Sigmoid colon (tissue), 7 donors: ENCODE data around the gene RNPS1. TPM values are rescaled to one million over a fixed set of nuclear protein-coding genes. Genes with fewer than 3 reads are reported as not detected.

Experiments
- DNase-seq: peaks from one replicate; pipeline ENCODE4 v3.0.0-alpha.2; 2019
- H3K27ac ChIP-seq, 4 donors: fragments of 200-600 bp; sonication (generic); one replicate each; pipeline ENCODE4 v1.5.1; 2016 to 2019; ENCODE audit warnings: mild to moderate bottlenecking in 1 of 4
- H3K27me3 ChIP-seq, 3 donors: fragments of 200-600 bp; sonication (generic); one replicate each; pipeline ENCODE4 v1.5.1; 2019; ENCODE audit warnings: mild to moderate bottlenecking in 1 of 3
- H3K36me3 ChIP-seq, 4 donors: fragments of 200-600 bp; sonication (generic); one replicate each; pipeline ENCODE4 v1.5.1; 2016 to 2019
- H3K4me1 ChIP-seq, 4 donors: fragments of 200-600 bp; sonication (generic); one replicate each; pipeline ENCODE4 v1.5.1; 2017 to 2019
- H3K4me3 ChIP-seq, 4 donors: fragments of 200-600 bp; sonication (generic); one replicate each; pipeline ENCODE4 v1.5.1; 2017 to 2019; ENCODE audit warnings: mild to moderate bottlenecking in 2 of 4, moderate library complexity in 1 of 4
- H3K9me3 ChIP-seq, 4 donors: fragments of 200-600 bp in 3 of 4; sonication (generic) in 3 of 4; one replicate each; pipeline versions ENCODE4 v1.5.1 to v1.6.1; 2013 to 2019
- CTCF ChIP-seq, 4 experiments: fragments of 450-650 bp in 3 of 4; fragments of 200-600 bp in 1 of 4; IDR thresholded peaks; one replicate each; pipeline ENCODE4 v1.5.1; 2016 to 2019; ENCODE audit warnings: antibody characterized with exemption in 4 of 4, mild to moderate bottlenecking in 3 of 4, moderate library complexity in 2 of 4
- EP300 ChIP-seq, 4 donors: sonication (generic); formaldehyde crosslinking; IDR thresholded peaks; one replicate each; pipeline ENCODE4 v1.6.1; 2017; ENCODE audit warnings: antibody characterized with exemption in 4 of 4
- POLR2A ChIP-seq, 2 donors: fragments of 450-650 bp; IDR thresholded peaks; one replicate each; pipeline ENCODE4 v1.6.1; 2016; ENCODE audit warnings: antibody characterized with exemption in 2 of 2, mild to moderate bottlenecking in 2 of 2, moderate library complexity in 2 of 2
- POLR2AphosphoS5 ChIP-seq, 4 donors: sonication (generic); formaldehyde crosslinking; IDR thresholded peaks; one replicate each; pipeline ENCODE4 v1.6.1; 2017; ENCODE audit warnings: antibody characterized with exemption in 4 of 4
- WGBS, 2 donors: extraction: QIAGEN DNeasy Blood & Tissue Kit; methylation state at CpG; one replicate each; pipeline ENCODE4 v1.1.7; 2013; 5-methylcytosine and 5-hydroxymethylcytosine counted together
- intact Hi-C: fragments of 100-400 bp; cut with DNase I; formaldehyde crosslinking; loops from one replicate; pipeline ENCODE4 v1.15.1; 2023
- polyA plus RNA-seq, 3 donors: library from polyadenylated mRNA; stranded (reverse); fragments of 200-250 nt; gene quantifications; one replicate each; pipeline ENCODE4 v1.2.3, GENCODE V29; 2013
- total RNA-seq, 4 donors: library from RNA; depleted of rRNA; stranded (reverse); fragments of >200 nt; gene quantifications; one replicate each; pipeline ENCODE4 v1.1.0, GENCODE V29; 2016
- donor health status: healthy with polysubstance abuse.
- donor health status: Bipolar disorder and iron deficiency.
- donor health status: healthy.

The RNPS1 gene
- total and polyA plus RNA-seq, 7 donors = 110 to 171 (median 128) TPM

- no peaks in the 10 kb centered on the region for H3K27me3 ChIP-seq
- no peak for TF ChIP-seq CTCF (IDR thresholded peaks at IDR 0.05)
- no peak for TF ChIP-seq EP300 (IDR thresholded peaks at IDR 0.05)
- no peak for TF ChIP-seq POLR2A (IDR thresholded peaks at IDR 0.05)
- no peak for TF ChIP-seq POLR2AphosphoS5 (IDR thresholded peaks at IDR 0.05)
- no peaks in the 10 kb centered on the region for H3K9me3 ChIP-seq
- intact Hi-C loops = no loop called here
- H3K4me3 ChIP-seq = no peak within 1 kb of the TSS
- DNase-seq = no peak
- H3K36me3 ChIP-seq = peaks cover 13 to 39% (median 25%) of the 10 kb centered on the region in 4 donors
- no peak within 1 kb of the TSS for H3K27ac ChIP-seq
- H3K4me1 ChIP-seq = peaks cover 0 to 39% (median 37%) of the 10 kb centered on the region in 4 donors
- 79 to 83% methylated on average over 24 of the region's 24 CpGs for WGBS, 2 donors
Measured at GRCh38 chr16:2210386-2211365, 57.2 kb downstream of the RNPS1 start, which contains the start of gene BRICD5. Gene BRICD5, minus strand, starts transcription at chr16:2210863. Its CDS starts 30 bp downstream, at chr16:2210833.

GRCh38 chr16:2210009-2210332, 58.0 kb downstream of the RNPS1 start:
- Histone ChIP-seq H3K9me3 (no peaks in the 10 kb centered on the region), H3K4me1 (peaks cover 0 to 40% (median 37%) of the 10 kb centered on the region in 4 donors), H3K27ac (no peak overlapping the region), H3K36me3 (peaks cover 13 to 39% (median 25%) of the 10 kb centered on the region in 4 donors), H3K4me3 (no peak overlapping the region), H3K27me3 (no peaks in the 10 kb centered on the region)
- 91 to 94% methylated on average over 17 of the region's 17 CpGs for WGBS, 2 donors
- TF ChIP-seq CTCF (IDR thresholded peaks at IDR 0.05) (no peak), POLR2A (IDR thresholded peaks at IDR 0.05) (no peak), EP300 (IDR thresholded peaks at IDR 0.05) (no peak), POLR2AphosphoS5 (IDR thresholded peaks at IDR 0.05) (no peak)
- intact Hi-C loops = no loop called here
- DNase-seq = no peak

DNA sequence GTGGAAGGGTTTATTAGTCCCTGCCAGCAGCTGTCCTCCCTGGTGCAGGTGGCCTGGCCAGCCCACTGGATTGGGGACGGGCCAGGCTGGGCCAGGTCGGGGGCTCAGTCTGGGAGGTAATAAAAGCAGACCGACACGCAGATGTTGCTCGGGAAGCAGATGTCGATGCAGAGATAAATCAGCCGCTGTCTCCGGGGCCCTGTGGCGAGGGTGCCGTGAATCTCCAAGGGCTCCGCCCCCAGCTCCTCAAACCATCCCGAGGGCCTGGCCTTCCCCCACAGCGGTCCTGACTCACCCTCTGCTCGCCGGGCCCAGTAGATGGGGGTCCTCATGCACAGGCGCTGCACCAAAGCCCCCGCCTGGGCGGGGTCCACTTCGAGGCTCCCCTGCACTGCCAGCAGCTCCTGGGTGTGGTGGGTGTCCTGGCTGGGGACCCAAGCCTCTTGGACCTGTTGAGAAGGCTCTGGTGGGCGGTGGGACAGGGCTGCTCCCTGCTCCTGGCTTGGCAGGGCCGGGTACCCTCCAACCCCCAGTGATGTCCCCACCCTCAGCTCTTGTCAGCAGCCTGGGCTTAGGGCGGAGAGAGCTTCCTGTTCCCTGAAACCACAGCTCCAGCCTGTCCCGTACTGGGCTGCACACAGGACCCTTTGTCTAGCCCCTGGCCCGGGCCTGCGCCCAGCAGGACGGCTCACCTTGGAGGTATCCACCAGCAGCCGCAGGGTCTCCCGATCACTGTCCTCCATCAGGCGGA, 58.5 kb downstream of the RNPS1 start:
- DNase-seq = no peak
- no peaks in the 10 kb centered on the region for H3K27me3 ChIP-seq
- H3K27ac ChIP-seq = no peak overlapping the region
- TF ChIP-seq POLR2A (IDR thresholded peaks at IDR 0.05) (no peak), CTCF (IDR thresholded peaks at IDR 0.05) (no peak)
- intact Hi-C loops = loop anchor here (5.0 kb wide), 1 partner anchor 43 kb away; the partner anchor contains the start of gene ECI1
- peaks cover 0 to 45% (median 42%) of the 10 kb centered on the region in 4 donors for H3K4me1 ChIP-seq
- WGBS, 2 donors = 89 to 90% methylated on average over 29 of the region's 29 CpGs
- peaks cover 13 to 39% (median 25%) of the 10 kb centered on the region in 4 donors for H3K36me3 ChIP-seq
- H3K9me3 ChIP-seq = no peaks in the 10 kb centered on the region
- no peak overlapping the region for H3K4me3 ChIP-seq

DNA sequence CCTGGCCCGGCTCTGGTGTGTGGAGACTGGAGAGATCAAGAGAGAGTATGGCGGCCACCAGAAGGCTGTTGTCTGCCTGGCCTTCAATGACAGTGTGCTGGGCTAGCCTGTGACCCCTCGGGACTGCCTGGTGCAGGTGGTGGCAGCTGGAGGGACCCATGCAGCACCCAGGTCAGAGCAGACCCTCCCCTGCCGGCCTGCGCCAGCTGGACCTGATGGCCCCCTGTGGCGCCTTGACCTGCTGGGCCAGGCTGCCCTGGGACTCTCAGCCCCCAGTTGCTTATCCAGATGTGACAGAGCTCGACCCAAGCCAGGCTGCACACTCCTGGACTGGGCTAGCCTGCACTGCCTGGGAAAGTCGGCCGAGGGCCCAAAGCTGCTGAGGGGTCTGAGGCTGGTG, 59.2 kb downstream of the RNPS1 start:
- H3K9me3 ChIP-seq = no peaks in the 10 kb centered on the region
- TF ChIP-seq POLR2AphosphoS5 (IDR thresholded peaks at IDR 0.05) (no peak), EP300 (IDR thresholded peaks at IDR 0.05) (no peak), POLR2A (IDR thresholded peaks at IDR 0.05) (no peak), CTCF (IDR thresholded peaks at IDR 0.05) (no peak)
- peaks cover 13 to 39% (median 25%) of the 10 kb centered on the region in 4 donors for H3K36me3 ChIP-seq
- no peak overlapping the region for H3K4me3 ChIP-seq
- H3K27me3 ChIP-seq = no peaks in the 10 kb centered on the region
- WGBS, 2 donors = 94 to 95% methylated on average over 9 of the region's 9 CpGs
- H3K27ac ChIP-seq = no peak overlapping the region
- no peak for DNase-seq
- H3K4me1 ChIP-seq = peaks cover 0 to 39% (median 38%) of the 10 kb centered on the region in 4 donors
- intact Hi-C loops = loop anchor here (5.0 kb wide), 1 partner anchor 44 kb away; the partner anchor contains the start of gene ECI1
